ENCODE data around the gene CRYBG1. TPM values are rescaled to one million over a fixed set of nuclear protein-coding genes. Genes with fewer than 3 reads are reported as not detected.

The CRYBG1 gene
- total RNA-seq, 2 donors from 2014 or later = 2.5 to 2.7 TPM

DNA sequence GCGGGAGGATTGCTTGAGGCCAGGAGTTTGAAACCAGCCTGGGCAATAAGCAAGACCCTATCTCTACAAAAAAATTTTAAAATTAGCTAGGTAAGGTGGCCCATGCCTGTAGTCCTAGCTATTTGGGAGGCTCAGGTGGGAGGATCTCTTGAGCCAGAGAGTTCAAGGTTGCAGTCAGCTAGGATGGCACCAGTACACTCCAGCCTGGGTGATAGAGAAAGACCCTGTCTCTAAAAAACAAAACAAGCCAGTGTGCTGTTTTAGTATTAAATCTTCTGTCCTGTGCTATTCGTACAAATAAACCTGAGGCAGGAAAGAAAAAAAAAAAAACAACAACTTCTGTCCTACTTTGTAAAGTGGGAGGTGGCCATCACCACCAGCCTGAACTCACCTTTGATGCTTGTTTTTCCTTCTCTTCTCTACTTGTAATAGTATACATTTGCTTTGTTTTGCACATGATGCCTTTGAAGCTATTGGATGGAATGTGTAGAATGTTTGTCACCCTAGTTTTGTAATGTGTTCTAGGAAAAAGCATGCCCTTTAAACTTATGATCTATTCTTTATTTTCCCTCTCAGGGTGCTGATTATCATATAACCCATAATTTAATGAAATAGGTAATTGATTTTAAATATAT, 102.5 kb downstream of the CRYBG1 start:
- TF ChIP-seq, protein P1, sequence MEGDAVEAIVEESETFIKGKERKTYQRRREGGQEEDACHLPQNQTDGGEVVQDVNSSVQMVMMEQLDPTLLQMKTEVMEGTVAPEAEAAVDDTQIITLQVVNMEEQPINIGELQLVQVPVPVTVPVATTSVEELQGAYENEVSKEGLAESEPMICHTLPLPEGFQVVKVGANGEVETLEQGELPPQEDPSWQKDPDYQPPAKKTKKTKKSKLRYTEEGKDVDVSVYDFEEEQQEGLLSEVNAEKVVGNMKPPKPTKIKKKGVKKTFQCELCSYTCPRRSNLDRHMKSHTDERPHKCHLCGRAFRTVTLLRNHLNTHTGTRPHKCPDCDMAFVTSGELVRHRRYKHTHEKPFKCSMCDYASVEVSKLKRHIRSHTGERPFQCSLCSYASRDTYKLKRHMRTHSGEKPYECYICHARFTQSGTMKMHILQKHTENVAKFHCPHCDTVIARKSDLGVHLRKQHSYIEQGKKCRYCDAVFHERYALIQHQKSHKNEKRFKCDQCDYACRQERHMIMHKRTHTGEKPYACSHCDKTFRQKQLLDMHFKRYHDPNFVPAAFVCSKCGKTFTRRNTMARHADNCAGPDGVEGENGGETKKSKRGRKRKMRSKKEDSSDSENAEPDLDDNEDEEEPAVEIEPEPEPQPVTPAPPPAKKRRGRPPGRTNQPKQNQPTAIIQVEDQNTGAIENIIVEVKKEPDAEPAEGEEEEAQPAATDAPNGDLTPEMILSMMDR (conservative IDR thresholded peaks at IDR 0.05) = no peak
- H3K9me3 ChIP-seq (ENCODE audit: control insufficient read depth, low read length) = no peaks in the 10 kb centered on the region
- H3K27me3 ChIP-seq (ENCODE audit: control insufficient read depth, insufficient read depth, low read length, poor library complexity, severe bottlenecking) = no peaks in the 10 kb centered on the region
- no peak overlapping the region for H3K4me3 ChIP-seq (ENCODE audit: low read length)
- WGBS, 2 experiments (ENCODE audit: insufficient coverage in 1 of 2, insufficient read length in 1 of 2) = 95% methylated on average over 2 of the region's 2 CpGs; no CpG with 5 or more reads in 1 of the 2 experiments
- H3K9me3 Mint-ChIP-seq = peaks cover 2% of the 10 kb centered on the region
- H3K27ac ChIP-seq (ENCODE audit: low read depth, low read length) = no peak overlapping the region
- H3K27me3 Mint-ChIP-seq (ENCODE audit: insufficient read depth) = no peaks in the 10 kb centered on the region
- H3K36me3 ChIP-seq (ENCODE audit: control insufficient read depth, insufficient read depth, low read length) = no peaks in the 10 kb centered on the region
- no peaks in the 10 kb centered on the region for H3K36me3 Mint-ChIP-seq (ENCODE audit: low read depth)
- no peak for DNase-seq
- no peaks in the 10 kb centered on the region for H3K4me1 ChIP-seq (ENCODE audit: control insufficient read depth, insufficient read depth, low read length)
- H3K4me3 Mint-ChIP-seq = no peak overlapping the region
- H3K9ac ChIP-seq (ENCODE audit: extremely low read depth, low read length, poor library complexity, severe bottlenecking) = no peak overlapping the region
- peaks cover 2% of the 10 kb centered on the region for H3K4me1 Mint-ChIP-seq
- H3K27ac Mint-ChIP-seq = no peak overlapping the region

DNA sequence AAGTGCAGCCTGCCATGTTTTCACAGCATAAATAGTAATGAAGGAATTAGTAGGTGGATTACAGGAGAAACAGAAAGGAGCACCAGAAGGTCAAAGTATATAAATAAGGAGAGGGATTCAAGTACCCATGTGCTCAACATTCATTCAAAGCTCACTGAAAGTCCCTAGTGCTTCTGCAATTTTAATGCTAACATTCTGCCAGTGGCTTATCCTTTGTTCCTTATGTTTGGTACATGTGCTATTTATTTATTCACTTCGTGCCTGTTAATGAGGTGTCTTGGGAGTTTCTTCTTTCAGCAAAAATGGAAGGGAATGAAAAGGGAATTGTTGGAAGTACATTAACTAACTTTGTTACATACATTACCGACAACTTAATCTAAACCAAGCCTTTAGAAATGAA, 105.7 kb downstream of the CRYBG1 start:
- Mint-ChIP-seq H3K27ac (no peak overlapping the region), H3K27me3 (ENCODE audit: insufficient read depth) (no peaks in the 10 kb centered on the region), H3K4me3 (no peak overlapping the region), H3K36me3 (ENCODE audit: low read depth) (no peaks in the 10 kb centered on the region), H3K9me3 (peaks cover 2% of the 10 kb centered on the region), H3K4me1 (no peaks in the 10 kb centered on the region)
- Histone ChIP-seq H3K36me3 (ENCODE audit: control insufficient read depth, insufficient read depth, low read length) (no peaks in the 10 kb centered on the region), H3K4me1 (ENCODE audit: control insufficient read depth, insufficient read depth, low read length) (no peaks in the 10 kb centered on the region), H3K9ac (ENCODE audit: extremely low read depth, low read length, poor library complexity, severe bottlenecking) (no peak overlapping the region), H3K27ac (ENCODE audit: low read depth, low read length) (no peak overlapping the region), H3K27me3 (ENCODE audit: control insufficient read depth, insufficient read depth, low read length, poor library complexity, severe bottlenecking) (no peaks in the 10 kb centered on the region), H3K4me3 (ENCODE audit: low read length) (no peak overlapping the region), H3K9me3 (ENCODE audit: control insufficient read depth, low read length) (no peaks in the 10 kb centered on the region)
- no peak for DNase-seq
- 86% methylated on average over 1 of the region's 2 CpGs; no CpG with 5 or more reads in 1 of the 2 experiments for WGBS, 2 experiments (ENCODE audit: insufficient coverage in 1 of 2, insufficient read length in 1 of 2)
- TF ChIP-seq, protein P1 (conservative IDR thresholded peaks at IDR 0.05) = no peak

DNA sequence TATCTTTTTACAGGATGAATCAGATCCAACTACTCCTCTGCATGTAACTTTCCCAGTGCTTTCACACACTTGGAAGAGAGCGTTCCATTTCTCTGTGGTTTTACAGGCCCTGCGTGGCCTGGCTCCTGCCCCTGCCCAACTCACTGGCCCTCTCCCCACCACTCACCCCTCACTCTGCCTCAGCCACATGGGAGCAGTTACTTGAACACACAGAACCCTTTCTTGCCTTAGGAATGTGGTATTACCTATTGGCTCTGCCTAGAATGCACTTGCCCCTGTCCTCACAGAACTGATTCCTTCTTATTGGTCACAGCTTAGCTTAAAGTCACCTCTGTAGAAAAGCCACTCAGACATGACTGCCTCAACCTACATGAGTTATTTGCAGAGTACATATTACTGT, 108.4 kb downstream of the CRYBG1 start:
- Histone ChIP-seq H3K36me3 (ENCODE audit: control insufficient read depth, insufficient read depth, low read length) (no peaks in the 10 kb centered on the region), H3K4me1 (ENCODE audit: control insufficient read depth, insufficient read depth, low read length) (no peaks in the 10 kb centered on the region), H3K9me3 (ENCODE audit: control insufficient read depth, low read length) (no peaks in the 10 kb centered on the region), H3K9ac (ENCODE audit: extremely low read depth, low read length, poor library complexity, severe bottlenecking) (no peak overlapping the region), H3K27ac (ENCODE audit: low read depth, low read length) (no peak overlapping the region), H3K4me3 (ENCODE audit: low read length) (no peak overlapping the region), H3K27me3 (ENCODE audit: control insufficient read depth, insufficient read depth, low read length, poor library complexity, severe bottlenecking) (no peaks in the 10 kb centered on the region)
- H3K4me1 Mint-ChIP-seq = no peaks in the 10 kb centered on the region
- no peak for DNase-seq
- TF ChIP-seq, protein P1 (conservative IDR thresholded peaks at IDR 0.05) = no peak
- no peaks in the 10 kb centered on the region for H3K27me3 Mint-ChIP-seq (ENCODE audit: insufficient read depth)
- H3K27ac Mint-ChIP-seq = no peak overlapping the region
- H3K4me3 Mint-ChIP-seq = no peak overlapping the region
- H3K36me3 Mint-ChIP-seq (ENCODE audit: low read depth) = no peaks in the 10 kb centered on the region
- H3K9me3 Mint-ChIP-seq = no peaks in the 10 kb centered on the region
- WGBS, 2 experiments (ENCODE audit: insufficient coverage in 1 of 2, insufficient read length in 1 of 2) = 90 to 92% methylated on average over 2 of the region's 2 CpGs

All from endodermal cell (in vitro differentiated cells).